ENCODE results near the gene L3MBTL4. TPM values are rescaled to one million over a fixed set of nuclear protein-coding genes. Genes with fewer than 3 reads are reported as not detected.

L3MBTL4 gene
- total and polyA plus RNA-seq, 8 donors = 5.7 to 13.9 (median 6.9) TPM

DNA sequence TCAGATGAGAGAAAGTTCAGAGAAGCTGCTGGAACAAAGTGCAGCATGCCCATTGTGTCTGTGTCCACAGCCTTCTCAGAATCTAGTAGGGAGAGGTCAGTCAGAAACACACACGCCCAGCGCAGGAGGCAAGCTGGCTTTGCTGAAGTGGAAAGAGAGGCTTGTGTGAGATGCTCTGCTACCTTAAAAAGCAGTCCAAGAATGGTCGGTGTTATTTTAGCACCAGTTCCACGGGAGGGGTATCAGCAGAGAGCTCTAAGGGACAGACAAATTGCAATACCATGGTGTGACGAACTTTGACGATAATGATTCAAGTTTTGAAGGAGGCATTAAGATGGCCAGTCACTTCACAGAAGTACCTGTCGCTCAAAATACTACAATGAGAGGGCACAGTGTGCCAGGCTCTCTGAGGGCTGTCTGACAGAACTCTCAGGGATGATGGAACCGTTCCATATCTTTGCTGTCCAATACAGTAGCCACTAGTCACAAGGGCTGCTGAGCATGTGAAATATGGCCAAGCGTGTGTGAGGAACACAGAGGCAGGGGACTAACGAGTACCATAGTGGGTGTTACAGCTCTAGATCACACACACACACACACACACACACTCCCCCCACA, 281.9 kb downstream of the L3MBTL4 start:
- Histone ChIP-seq H3K27ac (no peak overlapping the region), H3K27me3 (no peaks in the 10 kb centered on the region), H3K4me3 (no peak overlapping the region), H3K36me3 (peaks cover 0 to 2% of the 10 kb centered on the region in 2 donors), H3K4me1 (no peaks in the 10 kb centered on the region), H3K9me3 (peaks cover 0 to 3% of the 10 kb centered on the region in 2 donors)
- no peak for DNase-seq
- intact Hi-C loops (cut with DNase I) = no loop called here
- TF ChIP-seq, protein P1, sequence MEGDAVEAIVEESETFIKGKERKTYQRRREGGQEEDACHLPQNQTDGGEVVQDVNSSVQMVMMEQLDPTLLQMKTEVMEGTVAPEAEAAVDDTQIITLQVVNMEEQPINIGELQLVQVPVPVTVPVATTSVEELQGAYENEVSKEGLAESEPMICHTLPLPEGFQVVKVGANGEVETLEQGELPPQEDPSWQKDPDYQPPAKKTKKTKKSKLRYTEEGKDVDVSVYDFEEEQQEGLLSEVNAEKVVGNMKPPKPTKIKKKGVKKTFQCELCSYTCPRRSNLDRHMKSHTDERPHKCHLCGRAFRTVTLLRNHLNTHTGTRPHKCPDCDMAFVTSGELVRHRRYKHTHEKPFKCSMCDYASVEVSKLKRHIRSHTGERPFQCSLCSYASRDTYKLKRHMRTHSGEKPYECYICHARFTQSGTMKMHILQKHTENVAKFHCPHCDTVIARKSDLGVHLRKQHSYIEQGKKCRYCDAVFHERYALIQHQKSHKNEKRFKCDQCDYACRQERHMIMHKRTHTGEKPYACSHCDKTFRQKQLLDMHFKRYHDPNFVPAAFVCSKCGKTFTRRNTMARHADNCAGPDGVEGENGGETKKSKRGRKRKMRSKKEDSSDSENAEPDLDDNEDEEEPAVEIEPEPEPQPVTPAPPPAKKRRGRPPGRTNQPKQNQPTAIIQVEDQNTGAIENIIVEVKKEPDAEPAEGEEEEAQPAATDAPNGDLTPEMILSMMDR (IDR thresholded peaks at IDR 0.05) = no peak
- no peak for ATAC-seq

DNA sequence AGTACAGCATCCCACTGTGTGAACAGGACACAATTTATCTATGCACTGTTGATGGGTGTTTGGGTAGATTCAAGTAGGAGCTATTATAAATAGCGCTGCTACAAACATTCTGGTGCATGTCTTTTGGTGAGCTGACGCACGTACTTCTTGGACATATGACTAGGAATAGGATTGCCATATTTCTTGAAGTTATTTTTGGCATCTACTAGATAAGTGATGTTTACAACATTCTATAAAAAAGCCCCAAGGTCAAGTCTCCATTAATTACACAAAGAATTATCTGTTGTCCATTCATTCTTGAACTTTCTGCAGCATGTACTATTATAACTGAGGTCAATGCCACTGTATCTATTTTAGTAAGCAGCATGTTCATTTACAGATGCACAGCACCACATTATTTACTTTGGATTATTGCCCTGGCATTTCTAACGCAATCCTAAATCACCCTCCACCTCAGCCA, 293.9 kb downstream of the L3MBTL4 start:
- no peaks in the 10 kb centered on the region for H3K4me1 ChIP-seq
- H3K4me3 ChIP-seq = no peak overlapping the region
- no peaks in the 10 kb centered on the region for H3K36me3 ChIP-seq
- intact Hi-C loops (cut with DNase I) = no loop called here
- H3K27me3 ChIP-seq = no peaks in the 10 kb centered on the region
- no peak for ATAC-seq
- TF ChIP-seq, protein P1 (IDR thresholded peaks at IDR 0.05) = no peak
- no peak overlapping the region for H3K27ac ChIP-seq
- peak in 1 of 4 donors; percentile 13 for DNase-seq
- no peaks in the 10 kb centered on the region for H3K9me3 ChIP-seq

DNA sequence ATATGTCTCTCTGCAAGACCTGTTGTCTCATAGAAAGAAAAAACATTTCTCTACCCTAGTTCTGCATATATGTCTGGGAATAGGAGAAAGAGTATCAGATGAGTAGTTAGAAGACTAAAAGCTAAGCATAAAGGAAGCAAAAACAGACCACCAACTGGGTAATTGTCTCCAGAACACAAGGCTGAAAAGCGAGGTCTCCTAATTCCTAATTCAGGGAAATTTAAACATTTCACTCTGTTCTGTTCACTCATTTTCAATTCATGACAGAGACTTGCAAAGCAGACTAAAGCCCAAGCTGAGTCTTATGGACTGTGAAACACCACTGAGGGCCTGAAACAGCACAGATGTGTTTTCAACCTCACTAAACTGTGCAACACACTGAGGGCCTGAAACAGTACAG, 294.9 kb downstream of the L3MBTL4 start:
- TF ChIP-seq, protein P1 (IDR thresholded peaks at IDR 0.05) = no peak
- ATAC-seq = no peak
- Histone ChIP-seq H3K4me3 (no peak overlapping the region), H3K27ac (no peak overlapping the region), H3K27me3 (no peaks in the 10 kb centered on the region), H3K9me3 (no peaks in the 10 kb centered on the region), H3K36me3 (no peaks in the 10 kb centered on the region), H3K4me1 (no peaks in the 10 kb centered on the region)
- intact Hi-C loops (cut with DNase I) = no loop called here
- no peak for DNase-seq

DNA sequence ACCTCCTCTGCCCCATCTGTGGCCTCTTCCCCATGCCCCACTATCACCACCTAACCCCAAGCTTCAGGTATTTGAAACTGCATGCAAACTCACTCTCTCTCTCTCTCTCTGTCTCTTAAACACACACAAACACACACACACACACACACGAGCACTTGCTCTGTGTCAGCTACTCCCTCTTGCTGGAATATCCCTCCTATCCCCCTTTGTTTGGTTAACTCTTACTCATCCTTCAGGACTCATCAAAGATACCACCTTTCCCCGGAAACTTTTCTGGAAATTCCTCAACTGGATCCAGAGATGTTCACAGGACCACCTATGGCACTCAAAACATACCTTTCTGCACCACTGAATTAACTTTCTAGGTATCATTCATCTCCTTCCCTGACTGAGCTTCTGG, 296.6 kb downstream of the L3MBTL4 start:
- Histone ChIP-seq H3K27me3 (no peaks in the 10 kb centered on the region), H3K4me3 (no peak overlapping the region), H3K27ac (no peak overlapping the region), H3K4me1 (no peaks in the 10 kb centered on the region), H3K36me3 (no peaks in the 10 kb centered on the region), H3K9me3 (no peaks in the 10 kb centered on the region)
- TF ChIP-seq, protein P1 (IDR thresholded peaks at IDR 0.05) = no peak
- intact Hi-C loops (cut with DNase I) = no loop called here
- DNase-seq (no peak), ATAC-seq (no peak)

DNA sequence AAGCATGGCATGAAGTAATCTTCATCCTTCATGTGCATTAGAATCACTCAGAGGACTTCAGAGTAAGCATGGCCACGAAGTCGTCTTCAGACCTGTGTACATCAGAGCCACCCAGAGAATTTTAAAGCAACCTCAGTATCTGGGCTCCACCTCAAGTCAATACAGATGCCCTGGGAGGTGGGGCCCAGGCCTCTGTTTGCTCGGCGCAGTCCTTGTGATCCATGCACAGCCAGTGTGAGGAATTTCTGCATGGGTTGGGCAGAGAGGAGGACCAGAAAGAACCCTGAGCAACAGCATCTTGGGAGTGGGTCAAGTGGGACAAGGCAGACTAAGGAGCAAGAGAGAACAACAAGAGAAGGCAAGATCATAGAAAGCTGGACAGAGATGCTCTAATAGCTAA, 299.0 kb downstream of the L3MBTL4 start:
- Histone ChIP-seq H3K27ac (no peak overlapping the region), H3K36me3 (no peaks in the 10 kb centered on the region), H3K27me3 (no peaks in the 10 kb centered on the region), H3K9me3 (no peaks in the 10 kb centered on the region), H3K4me3 (no peak overlapping the region), H3K4me1 (no peaks in the 10 kb centered on the region)
- no peak for ATAC-seq
- intact Hi-C loops (cut with DNase I) = no loop called here
- no peak for DNase-seq
- TF ChIP-seq, protein P1 (IDR thresholded peaks at IDR 0.05) = no peak

All from left lung (tissue), 10 donors.